Measurements from ENCODE around the gene KCNC4. TPM values are rescaled to one million over a fixed set of nuclear protein-coding genes. Genes with fewer than 3 reads are reported as not detected.

The KCNC4 gene
- total and polyA plus RNA-seq, 3 donors from 2014 or later: 9.5 to 24.8 (median 21.7) TPM

- intact Hi-C loops (cut with DNase I; ENCODE audit: low total_unique reads): no loop called here
- Histone ChIP-seq H3K27me3 (no peaks in the 10 kb centered on the region), H3K9me3 (no peaks in the 10 kb centered on the region), H3K4me1 (peaks cover 14% of the 10 kb centered on the region), H3K36me3 (ENCODE audit: low read depth, missing control alignments) (no peaks in the 10 kb centered on the region), H3K4me3 (no peak overlapping the region), H3K27ac (no peak overlapping the region)
- TF ChIP-seq CTCF (IDR thresholded peaks at IDR 0.05): no peak
- TF ChIP-seq POLR2A (IDR thresholded peaks at IDR 0.05): no peak
- WGBS, 2 donors: 82 to 84% methylated on average over 3 to 4 of the region's 4 CpGs
- no peak for DNase-seq
Measured at GRCh38 chr1:110218739-110219138, 8.6 kb downstream of the KCNC4 start.

GRCh38 chr1:110220324-110220723 is 10.2 kb downstream of the KCNC4 start:
- 90 to 92% methylated on average over 5 of the region's 5 CpGs for WGBS, 2 donors

GRCh38 chr1:110221119-110221518 is 11.0 kb downstream of the KCNC4 start:
- intact Hi-C loops (cut with DNase I; ENCODE audit: low total_unique reads): no loop called here
- no peak for DNase-seq
- TF ChIP-seq POLR2A (IDR thresholded peaks at IDR 0.05): no peak
- TF ChIP-seq CTCF (IDR thresholded peaks at IDR 0.05): no peak
- 94 to 95% methylated on average over 4 of the region's 4 CpGs for WGBS, 2 donors
- Histone ChIP-seq H3K27me3 (no peaks in the 10 kb centered on the region), H3K27ac (no peak overlapping the region), H3K4me1 (peaks cover 1% of the 10 kb centered on the region), H3K36me3 (ENCODE audit: low read depth, missing control alignments) (no peaks in the 10 kb centered on the region), H3K9me3 (no peaks in the 10 kb centered on the region), H3K4me3 (no peak overlapping the region)

More at GRCh38 chr1:110220324-110220723, 10.2 kb downstream of the KCNC4 start:
- Histone ChIP-seq H3K36me3 (ENCODE audit: low read depth, missing control alignments) (no peaks in the 10 kb centered on the region), H3K27me3 (no peaks in the 10 kb centered on the region), H3K4me1 (peaks cover 9% of the 10 kb centered on the region), H3K27ac (no peak overlapping the region), H3K9me3 (no peaks in the 10 kb centered on the region), H3K4me3 (no peak overlapping the region)
- intact Hi-C loops (cut with DNase I; ENCODE audit: low total_unique reads): no loop called here
- TF ChIP-seq POLR2A (IDR thresholded peaks at IDR 0.05) (no peak), CTCF (IDR thresholded peaks at IDR 0.05) (no peak)
- no peak for DNase-seq

GRCh38 chr1:110223127-110223526 is 13.0 kb downstream of the KCNC4 start:
- H3K27me3 ChIP-seq: no peaks in the 10 kb centered on the region
- WGBS, 2 donors: 95 to 97% methylated on average over 20 to 27 of the region's 27 CpGs
- no peaks in the 10 kb centered on the region for H3K9me3 ChIP-seq
- H3K27ac ChIP-seq: no peak overlapping the region
- no peak overlapping the region for H3K4me3 ChIP-seq
- intact Hi-C loops (cut with DNase I; ENCODE audit: low total_unique reads): no loop called here
- TF ChIP-seq CTCF (IDR thresholded peaks at IDR 0.05) (no peak), POLR2A (IDR thresholded peaks at IDR 0.05) (no peak)
- H3K4me1 ChIP-seq: no peaks in the 10 kb centered on the region
- H3K36me3 ChIP-seq (ENCODE audit: low read depth, missing control alignments): no peaks in the 10 kb centered on the region
- DNase-seq: no peak

- intact Hi-C loops (cut with DNase I; ENCODE audit: low total_unique reads): no loop called here
- Histone ChIP-seq H3K9me3 (no peaks in the 10 kb centered on the region), H3K4me3 (no peak overlapping the region), H3K27ac (no peak overlapping the region), H3K36me3 (ENCODE audit: low read depth, missing control alignments) (no peaks in the 10 kb centered on the region), H3K4me1 (no peaks in the 10 kb centered on the region), H3K27me3 (no peaks in the 10 kb centered on the region)
- no peak for DNase-seq
- 93 to 95% methylated on average over 16 to 17 of the region's 17 CpGs for WGBS, 2 donors
- TF ChIP-seq POLR2A (IDR thresholded peaks at IDR 0.05): no peak
- no peak for TF ChIP-seq CTCF (IDR thresholded peaks at IDR 0.05)
Measured at GRCh38 chr1:110223581-110223980, 13.5 kb downstream of the KCNC4 start.

Measured in testis (tissue), 3 donors.